ENCODE results near the gene MORF4L1. TPM values are rescaled to one million over a fixed set of nuclear protein-coding genes. Genes with fewer than 3 reads are reported as not detected.

Gene MORF4L1, protein sequence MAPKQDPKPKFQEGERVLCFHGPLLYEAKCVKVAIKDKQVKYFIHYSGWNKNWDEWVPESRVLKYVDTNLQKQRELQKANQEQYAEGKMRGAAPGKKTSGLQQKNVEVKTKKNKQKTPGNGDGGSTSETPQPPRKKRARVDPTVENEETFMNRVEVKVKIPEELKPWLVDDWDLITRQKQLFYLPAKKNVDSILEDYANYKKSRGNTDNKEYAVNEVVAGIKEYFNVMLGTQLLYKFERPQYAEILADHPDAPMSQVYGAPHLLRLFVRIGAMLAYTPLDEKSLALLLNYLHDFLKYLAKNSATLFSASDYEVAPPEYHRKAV
- total RNA-seq = 100 to 1,000 TPM; 413 to 414 TPM
- 1,132 TPM for polyA plus RNA-seq (ENCODE audit: insufficient read depth, low read depth, low replicate concordance)
- long read RNA-seq, donor 1, transcript MORF4L1-216 (5 exons, 448 nt) = minor isoform, 38 of 973 reads
- long read RNA-seq, donor 1, transcript MORF4L1-204 (4 exons, 591 nt) = minor isoform, 5 of 973 reads
- long read RNA-seq, donor 1, transcript MORF4L1-201 (13 exons, 2,359 nt) = minor isoform, 6 of 973 reads
- long read RNA-seq, donor 1, transcript MORF4L1-203 (12 exons, 1,880 nt) = major isoform, 258 of 973 reads
- long read RNA-seq, donor 1, partial matches to known transcripts = 641 of 973 reads
- long read RNA-seq, donor 1, other reads (novel, unspliced or antisense) = 18 of 973 reads
- long read RNA-seq, donor 2, transcript MORF4L1-216 (5 exons, 448 nt) = minor isoform, 17 of 443 reads
- long read RNA-seq, donor 2, transcript MORF4L1-203 (12 exons, 1,880 nt) = major isoform, 97 of 443 reads
- long read RNA-seq, donor 2, partial matches to known transcripts = 322 of 443 reads
- long read RNA-seq, donor 2, other reads (novel, unspliced or antisense) = 0 of 443 reads

DNA sequence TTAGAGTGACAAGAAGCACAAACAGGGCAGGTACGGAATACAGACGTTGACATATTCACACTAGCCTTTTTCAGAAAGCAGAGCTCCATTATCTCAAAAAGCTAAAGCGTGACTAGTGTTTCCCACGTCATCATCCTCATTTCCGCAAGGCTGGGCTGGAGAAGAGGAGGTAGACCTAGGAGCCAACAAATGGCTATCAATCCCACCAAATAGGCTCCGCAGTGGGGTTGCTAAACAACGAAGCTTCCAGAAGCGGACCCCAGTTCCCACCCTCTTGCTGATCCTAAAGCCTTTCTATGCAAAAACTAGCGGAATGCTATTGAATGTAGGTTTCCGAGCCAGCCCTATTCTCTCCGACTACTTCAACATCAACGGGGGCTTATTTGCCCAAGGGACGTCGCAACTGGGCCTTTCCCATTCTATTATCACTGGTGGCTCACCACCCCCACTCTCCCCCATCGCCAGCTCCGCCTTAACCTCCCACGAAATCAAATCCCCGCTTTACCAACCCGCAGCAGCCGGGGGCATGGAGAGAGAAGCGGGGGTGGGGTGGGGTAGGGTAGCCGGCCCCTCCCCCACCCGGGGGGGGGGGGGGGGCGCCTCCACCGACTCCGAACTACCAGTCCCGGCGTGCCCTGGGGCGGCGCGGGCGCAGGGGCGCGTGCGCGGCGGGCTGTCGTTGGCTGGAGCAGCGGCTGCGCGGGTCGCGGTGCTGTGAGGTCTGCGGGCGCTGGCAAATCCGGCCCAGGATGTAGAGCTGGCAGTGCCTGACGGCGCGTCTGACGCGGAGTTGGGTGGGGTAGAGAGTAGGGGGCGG is at the start of gene MORF4L1:
Gene MORF4L1, plus strand, starts transcription at position 736 of the 817 bp plus-strand sequence. CDS start 128 bp downstream, outside the sequence.
- DNase-seq = peak; percentile 98
- intact Hi-C loops (cut with DNase I; ENCODE audit: low total_unique reads) = no loop called here
- Histone ChIP-seq H3K4me1 (peaks cover 25% of the 10 kb centered on the region), H3K4me3 (peak within 1 kb of the TSS; percentile 88 to 100), H3K27me3 (no peaks in the 10 kb centered on the region), H3K36me3 (ENCODE audit: low read depth, missing control alignments) (no peaks in the 10 kb centered on the region), H3K9me3 (no peaks in the 10 kb centered on the region), H3K27ac (peak within 1 kb of the TSS; percentile 100)
- 5% methylated on average over 45 to 52 of the region's 52 CpGs for WGBS, 2 donors
- TF ChIP-seq POLR2A (IDR thresholded peaks at IDR 0.05) = no peak
- TF ChIP-seq, protein P1, sequence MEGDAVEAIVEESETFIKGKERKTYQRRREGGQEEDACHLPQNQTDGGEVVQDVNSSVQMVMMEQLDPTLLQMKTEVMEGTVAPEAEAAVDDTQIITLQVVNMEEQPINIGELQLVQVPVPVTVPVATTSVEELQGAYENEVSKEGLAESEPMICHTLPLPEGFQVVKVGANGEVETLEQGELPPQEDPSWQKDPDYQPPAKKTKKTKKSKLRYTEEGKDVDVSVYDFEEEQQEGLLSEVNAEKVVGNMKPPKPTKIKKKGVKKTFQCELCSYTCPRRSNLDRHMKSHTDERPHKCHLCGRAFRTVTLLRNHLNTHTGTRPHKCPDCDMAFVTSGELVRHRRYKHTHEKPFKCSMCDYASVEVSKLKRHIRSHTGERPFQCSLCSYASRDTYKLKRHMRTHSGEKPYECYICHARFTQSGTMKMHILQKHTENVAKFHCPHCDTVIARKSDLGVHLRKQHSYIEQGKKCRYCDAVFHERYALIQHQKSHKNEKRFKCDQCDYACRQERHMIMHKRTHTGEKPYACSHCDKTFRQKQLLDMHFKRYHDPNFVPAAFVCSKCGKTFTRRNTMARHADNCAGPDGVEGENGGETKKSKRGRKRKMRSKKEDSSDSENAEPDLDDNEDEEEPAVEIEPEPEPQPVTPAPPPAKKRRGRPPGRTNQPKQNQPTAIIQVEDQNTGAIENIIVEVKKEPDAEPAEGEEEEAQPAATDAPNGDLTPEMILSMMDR (IDR thresholded peaks at IDR 0.05) = no peak

DNA sequence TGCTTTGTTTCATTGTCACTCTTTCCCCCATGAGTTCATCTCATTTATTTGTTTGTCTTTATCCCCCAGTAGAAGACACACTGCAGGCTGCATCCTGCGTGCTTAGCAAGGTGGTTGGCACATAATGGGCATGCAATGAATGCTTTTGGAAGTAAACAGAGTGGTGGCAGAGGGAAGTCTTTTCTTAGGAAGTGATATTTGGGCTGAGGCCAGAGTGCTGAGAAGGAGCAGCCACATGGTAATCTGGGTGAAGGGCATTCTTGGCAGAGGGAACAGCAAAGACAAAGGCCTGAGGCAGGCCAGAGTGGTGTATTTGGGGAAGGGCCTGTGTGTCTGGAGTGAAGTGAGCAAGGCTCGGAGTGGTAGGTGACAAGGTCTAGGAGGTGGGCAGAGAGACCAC is 43.8 kb upstream of the MORF4L1 start:
- intact Hi-C loops (cut with DNase I; ENCODE audit: low total_unique reads) = no loop called here
- Histone ChIP-seq H3K27ac (no peak overlapping the region), H3K4me1 (peaks cover 11% of the 10 kb centered on the region), H3K27me3 (no peaks in the 10 kb centered on the region), H3K9me3 (no peaks in the 10 kb centered on the region), H3K36me3 (ENCODE audit: low read depth, missing control alignments) (no peaks in the 10 kb centered on the region), H3K4me3 (no peak overlapping the region)
- 88 to 94% methylated on average over 2 of the region's 2 CpGs for WGBS, 2 donors
- TF ChIP-seq, protein P1 (IDR thresholded peaks at IDR 0.05) = no peak
- TF ChIP-seq POLR2A (IDR thresholded peaks at IDR 0.05) = no peak
- no peak for DNase-seq

DNA sequence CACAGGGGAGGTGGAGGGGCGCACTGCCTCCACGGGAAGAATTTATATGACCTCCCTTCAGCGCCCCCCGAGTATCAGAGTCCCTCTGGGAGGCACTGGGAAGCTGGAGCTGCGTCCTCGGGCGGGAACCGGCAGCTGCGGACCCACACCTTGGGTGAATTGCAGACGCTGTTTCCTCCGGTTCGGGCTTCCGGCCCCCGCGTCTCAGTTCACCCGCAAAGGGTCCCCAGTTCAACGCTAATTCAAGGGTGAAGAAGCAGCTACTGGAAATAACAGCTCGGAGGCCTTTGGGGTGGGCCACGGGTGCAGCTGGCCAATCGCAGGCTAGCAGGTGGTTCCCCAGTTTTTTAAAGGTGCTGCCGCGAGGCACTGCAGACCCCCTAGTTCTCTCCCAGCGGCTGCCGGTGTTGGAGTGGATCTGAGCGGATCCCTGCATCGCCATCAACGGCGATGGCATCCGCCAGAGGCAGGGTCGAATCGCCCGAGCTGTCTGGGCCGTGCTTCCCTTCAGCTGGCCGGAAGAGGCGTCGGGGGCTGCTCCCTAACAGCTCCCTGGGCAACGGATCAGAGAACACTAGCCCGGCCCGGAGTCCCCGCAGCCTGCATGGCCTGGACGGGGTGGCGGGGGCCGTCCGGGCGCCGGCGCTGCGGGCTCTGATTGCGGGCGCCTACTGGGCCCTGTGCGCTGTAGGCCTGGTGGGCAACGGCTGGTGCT is 42.0 kb upstream of the MORF4L1 start:
- WGBS, 2 donors = 30 to 54% methylated on average over 12 to 52 of the region's 52 CpGs
- intact Hi-C loops (cut with DNase I; ENCODE audit: low total_unique reads) = no loop called here
- no peak for DNase-seq
- Histone ChIP-seq H3K9me3 (no peaks in the 10 kb centered on the region), H3K27ac (no peak overlapping the region), H3K36me3 (ENCODE audit: low read depth, missing control alignments) (no peaks in the 10 kb centered on the region), H3K27me3 (no peaks in the 10 kb centered on the region), H3K4me1 (peaks cover 5% of the 10 kb centered on the region), H3K4me3 (peak overlapping the region in 1 of 2 donors; percentile 14)
- TF ChIP-seq POLR2A (IDR thresholded peaks at IDR 0.05) = no peak
- TF ChIP-seq, protein P1 (IDR thresholded peaks at IDR 0.05) = no peak
